MM.1S (cell line): ENCODE data around the gene NPFFR1.

Source experiments
- EZH2 ChIP-seq: fragments of 300-600 bp; sonication (generic); optimal IDR thresholded peaks from 2 replicates; pipeline ENCODE3; 2017; ENCODE audit warnings: low read depth, mild to moderate bottlenecking, antibody characterized with exemption, low read length, mixed read lengths
- EZH2phosphoT487 ChIP-seq: fragments of 300-600 bp; sonication (generic); IDR thresholded peaks from 2 replicates; pipeline ENCODE4 v1.6.1; 2018; ENCODE audit warnings: antibody characterized with exemption, low read length
- TF ChIP-seq, protein P1 (sequence below): fragments of 300-600 bp; sonication (generic); IDR thresholded peaks from 2 replicates; pipeline ENCODE4 v1.5.1; 2016; ENCODE audit warnings: antibody characterized with exemption, low read length, mixed read lengths

DNA sequence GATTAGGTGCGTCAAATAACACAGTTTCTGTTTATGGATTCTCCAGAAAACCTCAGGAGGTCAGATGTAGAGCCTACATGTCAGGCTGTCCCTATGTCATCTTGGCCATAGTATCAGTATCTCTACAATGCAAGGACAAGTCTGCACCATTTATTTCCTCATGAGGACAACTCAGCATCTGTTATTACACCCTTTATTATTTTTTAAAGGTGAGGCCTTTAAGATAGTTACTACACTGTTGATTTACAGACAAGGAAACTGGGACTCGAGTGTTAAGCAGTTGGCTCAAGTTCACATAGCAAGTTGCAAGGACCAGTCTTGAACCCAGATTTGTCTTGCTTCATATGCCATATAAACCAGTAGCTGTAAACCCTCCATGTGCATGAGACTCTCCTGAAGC lies 27.3 kb downstream of the NPFFR1 start:
- TF ChIP-seq, protein P1, sequence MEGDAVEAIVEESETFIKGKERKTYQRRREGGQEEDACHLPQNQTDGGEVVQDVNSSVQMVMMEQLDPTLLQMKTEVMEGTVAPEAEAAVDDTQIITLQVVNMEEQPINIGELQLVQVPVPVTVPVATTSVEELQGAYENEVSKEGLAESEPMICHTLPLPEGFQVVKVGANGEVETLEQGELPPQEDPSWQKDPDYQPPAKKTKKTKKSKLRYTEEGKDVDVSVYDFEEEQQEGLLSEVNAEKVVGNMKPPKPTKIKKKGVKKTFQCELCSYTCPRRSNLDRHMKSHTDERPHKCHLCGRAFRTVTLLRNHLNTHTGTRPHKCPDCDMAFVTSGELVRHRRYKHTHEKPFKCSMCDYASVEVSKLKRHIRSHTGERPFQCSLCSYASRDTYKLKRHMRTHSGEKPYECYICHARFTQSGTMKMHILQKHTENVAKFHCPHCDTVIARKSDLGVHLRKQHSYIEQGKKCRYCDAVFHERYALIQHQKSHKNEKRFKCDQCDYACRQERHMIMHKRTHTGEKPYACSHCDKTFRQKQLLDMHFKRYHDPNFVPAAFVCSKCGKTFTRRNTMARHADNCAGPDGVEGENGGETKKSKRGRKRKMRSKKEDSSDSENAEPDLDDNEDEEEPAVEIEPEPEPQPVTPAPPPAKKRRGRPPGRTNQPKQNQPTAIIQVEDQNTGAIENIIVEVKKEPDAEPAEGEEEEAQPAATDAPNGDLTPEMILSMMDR = no peak
- TF ChIP-seq EZH2 (no peak), EZH2phosphoT487 (no peak)
